22Rv1 (cell line): Measurements from ENCODE around the gene SP100.

Experiments used
- CTCF ChIP-seq: fragments of 450-650 bp; IDR thresholded peaks from 2 replicates; pipeline ENCODE4 v1.5.1; 2017; ENCODE audit warnings: mild to moderate bottlenecking
- ZFX ChIP-seq: fragments of 450-650 bp; IDR thresholded peaks from 2 replicates; pipeline ENCODE4 v1.6.1; 2017; ENCODE audit warnings: antibody characterized with exemption, borderline replicate concordance

- no peak for TF ChIP-seq CTCF
- TF ChIP-seq ZFX = no peak
These were observed 28.8 kb downstream of the SP100 start for GRCh38 chr2:230444832-230445231.
